Ovary (tissue), 3 donors: ENCODE data around the gene EGR4.

Experiments used
- EP300 ChIP-seq: sonication (generic); formaldehyde crosslinking; IDR thresholded peaks from one replicate; pipeline ENCODE4 v1.6.1; 2017; ENCODE audit warnings: antibody characterized with exemption
- POLR2A ChIP-seq: fragments of 450-650 bp; IDR thresholded peaks from one replicate; pipeline ENCODE4 v1.6.1; 2017; ENCODE audit warnings: antibody characterized with exemption, mild to moderate bottlenecking, moderate library complexity
- TF ChIP-seq, protein P1 (sequence below), 3 donors: fragments of 450-650 bp in 2 of 3; fragments of 200-600 bp in 1 of 3; IDR thresholded peaks; one replicate each; pipeline versions ENCODE4 v1.5.1 to v1.8.0; 2016 to 2022; ENCODE audit warnings: antibody characterized with exemption in 3 of 3, mild to moderate bottlenecking in 1 of 3
- donor health status: DM: no; HTN: no; CAD: no.

DNA sequence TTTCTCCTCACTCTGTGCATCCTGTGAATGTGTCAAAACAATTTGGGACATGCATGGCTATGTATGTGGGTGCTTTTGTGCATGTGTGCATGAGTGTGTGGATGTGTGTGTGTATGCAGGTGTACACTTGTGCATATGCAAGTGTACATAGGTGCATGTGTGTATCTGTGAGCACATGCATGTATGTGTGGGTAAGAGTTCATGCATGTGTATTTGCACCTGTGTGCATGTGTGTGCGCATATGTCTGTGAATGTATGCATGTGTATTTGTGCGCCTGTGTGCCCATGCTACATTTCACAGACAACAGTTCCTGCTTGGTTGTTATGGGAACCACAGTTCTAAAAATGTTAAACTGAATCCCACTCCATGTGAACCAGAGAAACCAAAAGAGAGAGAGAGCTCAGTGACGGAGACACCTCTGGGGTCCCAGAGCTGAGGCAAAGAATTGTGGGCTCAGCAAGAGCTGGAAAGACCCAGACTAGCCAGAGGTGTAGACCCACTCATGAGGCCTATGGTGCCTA is 7.2 kb downstream of the EGR4 start:
- TF ChIP-seq, protein P1, sequence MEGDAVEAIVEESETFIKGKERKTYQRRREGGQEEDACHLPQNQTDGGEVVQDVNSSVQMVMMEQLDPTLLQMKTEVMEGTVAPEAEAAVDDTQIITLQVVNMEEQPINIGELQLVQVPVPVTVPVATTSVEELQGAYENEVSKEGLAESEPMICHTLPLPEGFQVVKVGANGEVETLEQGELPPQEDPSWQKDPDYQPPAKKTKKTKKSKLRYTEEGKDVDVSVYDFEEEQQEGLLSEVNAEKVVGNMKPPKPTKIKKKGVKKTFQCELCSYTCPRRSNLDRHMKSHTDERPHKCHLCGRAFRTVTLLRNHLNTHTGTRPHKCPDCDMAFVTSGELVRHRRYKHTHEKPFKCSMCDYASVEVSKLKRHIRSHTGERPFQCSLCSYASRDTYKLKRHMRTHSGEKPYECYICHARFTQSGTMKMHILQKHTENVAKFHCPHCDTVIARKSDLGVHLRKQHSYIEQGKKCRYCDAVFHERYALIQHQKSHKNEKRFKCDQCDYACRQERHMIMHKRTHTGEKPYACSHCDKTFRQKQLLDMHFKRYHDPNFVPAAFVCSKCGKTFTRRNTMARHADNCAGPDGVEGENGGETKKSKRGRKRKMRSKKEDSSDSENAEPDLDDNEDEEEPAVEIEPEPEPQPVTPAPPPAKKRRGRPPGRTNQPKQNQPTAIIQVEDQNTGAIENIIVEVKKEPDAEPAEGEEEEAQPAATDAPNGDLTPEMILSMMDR (IDR thresholded peaks at IDR 0.05) = no peak
- no peak for TF ChIP-seq POLR2A
- TF ChIP-seq EP300 = no peak
